AG04449 (cell line): Measurements from ENCODE around the gene AQP12B.

Source experiments
- CTCF ChIA-PET: fragments of 350-600 bp; formaldehyde crosslinking; extraction: SDS; loops from one replicate; lab custom pipeline; 2021; ENCODE audit warnings: antibody characterized with exemption; lab: Yijun Ruan, JAX
- POLR2A ChIA-PET: fragments of 400-600, 350-600 bp; formaldehyde crosslinking; extraction: SDS; loops from one replicate; lab custom pipeline; 2020; ENCODE audit warnings: antibody characterized with exemption, inconsistent platforms; lab: Yijun Ruan, JAX
- DNase-seq: peaks from one replicate; pipeline ENCODE4 v3.0.0-alpha.2; 2010; ENCODE audit warnings: low read depth, low spot score
- H3K4me3 ChIP-seq: 2 replicates; pipeline ENCODE4 v1.5.1; 2011; ENCODE audit warnings: low read depth, mild to moderate bottlenecking, control low read depth, low read length
- TF ChIP-seq, protein P1 (sequence below): IDR thresholded peaks from one replicate; pipeline ENCODE4 v1.5.1; 2011; ENCODE audit warnings: mild to moderate bottlenecking, moderate library complexity, low read length, control low read depth, inconsistent platforms; ENCODE audit not compliant: insufficient read depth; ENCODE audit errors: missing control alignments

Gene AQP12B

DNA sequence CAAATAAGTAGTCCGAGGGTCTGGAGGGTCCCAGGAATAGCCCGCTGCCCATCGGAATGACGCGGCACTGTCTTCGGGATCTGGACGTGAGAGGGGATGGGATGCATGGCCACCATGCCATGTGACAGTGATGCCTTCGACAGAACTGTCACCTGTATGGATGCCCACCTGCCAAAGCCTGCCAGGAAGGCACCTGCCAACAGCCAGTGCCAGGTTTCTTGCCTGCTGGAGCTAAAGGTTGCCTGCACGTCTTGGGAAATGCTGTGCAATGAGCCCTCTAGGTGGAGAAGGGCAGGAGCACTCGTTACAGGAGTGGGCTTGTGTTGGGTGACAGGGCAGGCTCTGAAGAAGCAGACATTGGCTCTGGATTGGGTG is 36.9 kb downstream of the AQP12B start:
- ChIA-PET CTCF (no interaction called here), POLR2A (no interaction called here)
- TF ChIP-seq, protein P1, sequence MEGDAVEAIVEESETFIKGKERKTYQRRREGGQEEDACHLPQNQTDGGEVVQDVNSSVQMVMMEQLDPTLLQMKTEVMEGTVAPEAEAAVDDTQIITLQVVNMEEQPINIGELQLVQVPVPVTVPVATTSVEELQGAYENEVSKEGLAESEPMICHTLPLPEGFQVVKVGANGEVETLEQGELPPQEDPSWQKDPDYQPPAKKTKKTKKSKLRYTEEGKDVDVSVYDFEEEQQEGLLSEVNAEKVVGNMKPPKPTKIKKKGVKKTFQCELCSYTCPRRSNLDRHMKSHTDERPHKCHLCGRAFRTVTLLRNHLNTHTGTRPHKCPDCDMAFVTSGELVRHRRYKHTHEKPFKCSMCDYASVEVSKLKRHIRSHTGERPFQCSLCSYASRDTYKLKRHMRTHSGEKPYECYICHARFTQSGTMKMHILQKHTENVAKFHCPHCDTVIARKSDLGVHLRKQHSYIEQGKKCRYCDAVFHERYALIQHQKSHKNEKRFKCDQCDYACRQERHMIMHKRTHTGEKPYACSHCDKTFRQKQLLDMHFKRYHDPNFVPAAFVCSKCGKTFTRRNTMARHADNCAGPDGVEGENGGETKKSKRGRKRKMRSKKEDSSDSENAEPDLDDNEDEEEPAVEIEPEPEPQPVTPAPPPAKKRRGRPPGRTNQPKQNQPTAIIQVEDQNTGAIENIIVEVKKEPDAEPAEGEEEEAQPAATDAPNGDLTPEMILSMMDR = no peak
- no peak overlapping the region for H3K4me3 ChIP-seq
- no peak for DNase-seq

DNA sequence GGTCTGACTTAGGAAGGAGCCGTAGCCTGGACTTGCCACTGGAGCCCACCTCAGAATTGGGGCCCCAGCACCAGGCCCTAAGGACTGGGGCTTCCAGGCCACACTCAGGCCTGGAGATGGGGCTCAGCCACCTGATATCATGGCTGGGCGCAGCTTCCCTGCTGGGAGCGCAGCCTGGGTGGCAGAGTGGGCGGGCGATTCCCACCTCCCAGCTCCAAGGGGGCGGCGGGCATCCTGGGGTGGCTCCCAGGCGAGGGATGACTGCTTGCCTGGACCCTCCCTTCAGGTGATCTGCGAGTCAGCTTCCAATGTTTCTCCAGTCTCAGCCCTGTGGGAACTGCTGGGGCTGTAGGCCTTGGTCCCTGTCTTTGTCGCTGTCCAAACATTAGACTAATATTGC is 37.3 kb downstream of the AQP12B start:
- H3K4me3 ChIP-seq = no peak overlapping the region
- ChIA-PET CTCF (no interaction called here), POLR2A (no interaction called here)
- no peak for DNase-seq
- TF ChIP-seq, protein P1 = no peak

DNA sequence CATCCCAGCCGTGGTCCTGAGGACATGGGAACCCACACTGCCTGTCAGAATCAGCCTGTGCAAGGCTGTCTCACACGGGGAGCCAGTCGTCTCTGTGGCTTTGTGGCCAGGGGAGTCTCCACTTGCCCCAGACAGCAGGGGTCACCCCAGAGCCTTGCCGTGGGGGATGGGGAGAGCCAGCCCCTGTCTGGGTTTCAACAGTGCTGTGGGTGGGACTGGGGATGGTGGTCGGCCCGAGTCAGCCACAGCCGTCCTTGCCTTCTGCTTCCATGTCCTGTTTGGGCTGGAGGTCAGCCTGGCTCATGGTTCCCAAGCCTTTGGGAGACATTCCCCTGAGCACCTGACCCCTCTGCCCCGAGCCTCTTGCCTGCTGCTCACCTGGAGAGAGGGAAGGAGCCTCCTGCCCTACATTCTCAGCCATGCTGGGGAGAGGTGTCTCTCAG is 37.8 kb downstream of the AQP12B start:
- ChIA-PET CTCF (interaction anchor here (1.1 to 1.5 kb wide), 2 partner anchors 11 to 196 kb away, joined by 3 read pairs; no protein-coding TSS in a partner anchor), POLR2A (no interaction called here)
- TF ChIP-seq, protein P1 = no peak
- H3K4me3 ChIP-seq = no peak overlapping the region
- DNase-seq = no peak

DNA sequence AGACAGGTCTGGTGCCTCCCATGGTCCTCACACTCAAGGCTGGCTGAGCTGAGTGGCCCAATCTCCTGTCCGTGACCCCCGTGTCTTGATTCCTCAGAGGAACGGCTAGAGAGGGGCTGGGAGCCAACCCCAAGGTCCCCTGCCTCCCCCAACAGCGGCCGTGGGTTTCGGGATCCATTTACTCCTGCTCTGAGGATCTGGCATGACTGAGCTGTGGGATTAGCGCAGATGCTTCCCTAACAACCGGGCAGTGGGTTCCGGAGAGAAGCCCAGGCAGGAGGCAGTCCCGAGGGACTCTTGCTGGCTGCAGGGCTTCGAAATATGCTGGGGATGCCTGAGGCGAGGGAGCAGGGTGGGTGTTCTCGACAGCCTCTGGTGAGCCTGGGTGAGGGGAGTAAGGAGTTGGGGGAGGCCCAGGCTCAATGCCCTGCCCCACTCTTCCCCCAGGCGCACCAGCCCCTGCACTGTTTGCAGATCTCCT is 38.5 kb downstream of the AQP12B start:
- no peak for DNase-seq
- POLR2A ChIA-PET = no interaction called here
- CTCF ChIA-PET = interaction anchor here (1.1 to 1.5 kb wide), 2 partner anchors 12 to 196 kb away, joined by 3 read pairs; no protein-coding TSS in a partner anchor

DNA sequence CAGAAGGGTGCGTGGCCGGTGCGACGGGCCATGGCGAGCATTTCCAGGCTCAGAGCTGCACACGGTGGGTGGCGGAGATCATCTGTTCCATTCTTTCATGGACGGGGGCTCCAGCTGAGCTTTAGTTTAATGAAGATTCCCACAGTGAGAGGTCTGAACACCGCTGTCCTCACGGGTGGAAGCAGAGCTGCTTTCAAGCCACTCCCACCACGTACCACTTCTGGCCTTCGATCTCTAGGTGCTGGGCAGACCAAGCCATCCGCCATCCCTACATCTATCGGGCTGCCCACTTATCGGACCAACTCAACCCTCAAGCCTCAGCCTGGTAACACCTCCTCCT is 38.9 kb downstream of the AQP12B start:
- DNase-seq = no peak
- POLR2A ChIA-PET = no interaction called here
- H3K4me3 ChIP-seq = no peak overlapping the region
- TF ChIP-seq, protein P1 = no peak
- CTCF ChIA-PET = interaction anchor here (1.1 to 1.5 kb wide), 2 partner anchors 13 to 197 kb away, joined by 3 read pairs; no protein-coding TSS in a partner anchor

More for the DNA sequence above, 38.5 kb downstream of the AQP12B start:
- H3K4me3 ChIP-seq = no peak overlapping the region
- TF ChIP-seq, protein P1 = no peak

DNA sequence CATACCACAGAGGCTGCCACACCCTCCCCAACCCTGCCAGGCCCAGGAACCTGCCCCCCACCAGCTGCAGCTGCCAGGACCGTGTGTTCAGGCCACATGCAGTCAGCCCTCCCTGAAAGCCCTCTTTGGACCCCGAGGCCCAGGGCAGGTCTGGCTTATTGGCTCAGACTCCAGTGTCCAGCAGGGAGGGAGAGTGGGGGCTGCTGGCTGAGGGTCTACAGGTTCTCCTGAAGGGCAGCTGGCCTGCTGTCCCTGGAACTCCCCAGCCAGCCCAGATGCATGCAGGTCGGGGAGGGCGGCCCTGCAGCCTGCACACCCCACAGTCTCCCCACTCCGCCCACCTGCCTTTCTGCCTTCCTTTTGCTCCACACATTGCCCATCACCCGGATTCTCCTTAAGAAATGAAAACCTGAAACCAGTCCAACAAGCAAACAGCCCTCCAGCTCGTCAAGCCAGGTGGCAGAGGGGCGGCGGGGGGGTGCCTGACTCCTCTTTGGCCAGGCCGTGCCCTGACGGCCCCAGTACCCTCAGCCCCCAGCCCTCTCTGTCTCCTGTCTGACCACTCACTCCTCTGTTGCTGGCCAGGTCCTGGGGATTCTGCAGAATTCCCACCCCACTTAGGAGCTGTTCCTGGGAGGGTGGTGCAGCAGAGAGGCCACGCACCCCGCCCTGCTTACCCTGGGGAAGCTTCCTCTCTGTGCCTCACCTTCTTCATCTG is 39.4 kb downstream of the AQP12B start:
- CTCF ChIA-PET = interaction anchor here (1.1 to 1.5 kb wide), 2 partner anchors 13 to 197 kb away, joined by 3 read pairs; no protein-coding TSS in a partner anchor
- TF ChIP-seq, protein P1 = no peak
- POLR2A ChIA-PET = no interaction called here
- H3K4me3 ChIP-seq = no peak overlapping the region
- no peak for DNase-seq
